H1 (cell line): Measurements from ENCODE around the gene IFT20. TPM values are rescaled to one million over a fixed set of nuclear protein-coding genes. Genes with fewer than 3 reads are reported as not detected.

Source experiments
- CTCF ChIA-PET: fragments of 300-600 bp; sonication (Branson Sonifier 250); formaldehyde crosslinking; loops from one replicate; lab custom pipeline; 2021; ENCODE audit not compliant: partially characterized antibody; lab: Charles Lee
- POLR2A ChIA-PET: fragments of 300-600 bp; sonication (Branson Sonifier 250); formaldehyde crosslinking; loops from one replicate; lab custom pipeline; 2021; ENCODE audit warnings: inconsistent platforms; ENCODE audit not compliant: partially characterized antibody; lab: Charles Lee
- DNase-seq, 2 experiments: peaks; one replicate each; pipeline versions ENCODE4 v3.0.0 to v3.0.0-alpha.2; 2010 to 2022; ENCODE audit warnings: low spot score in 2 of 2, low read depth in 1 of 2, mixed read lengths in 1 of 2
- FAIRE-seq: peaks from 2 replicates; lab custom pipeline; 2011; peaks lifted over from hg19 to GRCh38; lab: Jason Lieb, UNC
- H2AFZ ChIP-seq: 2 replicates; pipeline ENCODE4 v1.8.1; 2012; ENCODE audit warnings: low read length, inconsistent platforms
- H2AK5ac ChIP-seq: 2 replicates; pipeline ENCODE4 v1.6.1; 2013; ENCODE audit warnings: low read depth, low read length
- H2BK120ac ChIP-seq: replicated peaks from 2 replicates; pipeline ENCODE3; 2013; ENCODE audit warnings: low read depth, low read length, inconsistent platforms
- H2BK12ac ChIP-seq: 2 replicates; pipeline ENCODE4 v1.6.1; 2013; ENCODE audit warnings: low read depth, low read length
- H2BK15ac ChIP-seq: 2 replicates; pipeline ENCODE4 v1.6.1; 2013; ENCODE audit warnings: low read length
- H2BK20ac ChIP-seq: 2 replicates; pipeline ENCODE4 v1.6.1; 2013; ENCODE audit warnings: low read length
- H2BK5ac ChIP-seq: 2 replicates; pipeline ENCODE4 v1.6.1; 2013; ENCODE audit warnings: low read depth, low read length
- H3K14ac ChIP-seq: 2 replicates; pipeline ENCODE4 v1.6.1; 2013; ENCODE audit warnings: inconsistent platforms; ENCODE audit not compliant: insufficient read length
- H3K18ac ChIP-seq: 2 replicates; pipeline ENCODE4 v1.6.1; 2013; ENCODE audit warnings: low read length; ENCODE audit errors: extremely low read depth
- H3K23ac ChIP-seq: 2 replicates; pipeline ENCODE4 v1.6.1; 2013; ENCODE audit warnings: inconsistent platforms; ENCODE audit not compliant: insufficient read length
- H3K23me2 ChIP-seq: 2 replicates; pipeline ENCODE4 v1.6.1; 2013; ENCODE audit warnings: low read depth, low read length
- H3K27ac ChIP-seq: 2 replicates; pipeline ENCODE4 v1.6.1; 2011; ENCODE audit warnings: low read depth, low read length, inconsistent platforms
- H3K27me3 ChIP-seq, 4 experiments: replicated peaks in 1 of 4; 1 replicate in 1 of 4; 2 replicates in 3 of 4; pipeline versions ENCODE4 v1.6.1 to v1.8.1; 2011 to 2013; ENCODE audit warnings: low read length in 3 of 4, mild to moderate bottlenecking in 3 of 4, inconsistent platforms in 2 of 4, mixed read lengths in 2 of 4, moderate library complexity in 1 of 4; ENCODE audit not compliant: control insufficient read depth in 3 of 4, insufficient read depth in 3 of 4; ENCODE audit errors: extremely low read depth in 1 of 4
- H3K36me3 ChIP-seq, 4 experiments: 2 replicates each; pipeline versions ENCODE4 v1.6.1 to v1.8.1; 2011 to 2013; ENCODE audit warnings: mild to moderate bottlenecking in 4 of 4, low read length in 3 of 4, moderate library complexity in 2 of 4, control low read depth in 1 of 4, inconsistent platforms in 1 of 4; ENCODE audit not compliant: insufficient read depth in 4 of 4, control insufficient read depth in 2 of 4
- H3K4ac ChIP-seq: replicated peaks from 2 replicates; pipeline ENCODE3; 2013; ENCODE audit warnings: low read length, low read depth, mixed read lengths, inconsistent platforms; ENCODE audit not compliant: insufficient read length
- H3K4me1 ChIP-seq, 4 experiments: replicated peaks in 1 of 4; 1 replicate in 1 of 4; 2 replicates in 3 of 4; pipeline versions ENCODE4 v1.6.1 to v1.8.1; 2011 to 2013; ENCODE audit warnings: low read length in 3 of 4, inconsistent platforms in 2 of 4, mixed read lengths in 1 of 4; ENCODE audit not compliant: insufficient read depth in 4 of 4, control insufficient read depth in 3 of 4
- H3K4me2 ChIP-seq, 2 experiments: 2 replicates each; pipeline versions ENCODE4 v1.6.1 to v1.8.1; 2011 to 2013; ENCODE audit warnings: low read depth in 2 of 2, low read length in 2 of 2, control low read depth in 1 of 2, inconsistent platforms in 1 of 2, mild to moderate bottlenecking in 1 of 2; ENCODE audit not compliant: insufficient read depth in 1 of 2
- H3K4me3 ChIP-seq, 4 experiments: fragments of 200-600, 300-600 bp in 1 of 4; sonication (generic), shearing (Covaris generic), sonication (Bioruptor Twin) in 1 of 4; 2 replicates each; pipeline versions ENCODE4 v1.5.1 to v1.8.1; 2011 to 2016; ENCODE audit warnings: low read length in 4 of 4, low read depth in 3 of 4, control low read depth in 2 of 4, inconsistent platforms in 2 of 4, mild to moderate bottlenecking in 2 of 4, mixed read lengths in 1 of 4, moderate library complexity in 1 of 4; ENCODE audit not compliant: insufficient read depth in 2 of 4; ENCODE audit errors: extremely low read depth in 1 of 4
- H3K56ac ChIP-seq: replicated peaks from 2 replicates; pipeline ENCODE3; 2013; ENCODE audit warnings: low read depth, mild to moderate bottlenecking, mixed read lengths, low read length, inconsistent platforms; ENCODE audit not compliant: insufficient read length
- H3K79me1 ChIP-seq: 2 replicates; pipeline ENCODE4 v1.6.1; 2013; ENCODE audit warnings: low read depth, low read length, control low read depth
- H3K79me2 ChIP-seq, 2 experiments: 2 replicates each; pipeline versions ENCODE4 v1.6.1 to v1.8.1; 2012 to 2013; ENCODE audit warnings: low read length in 2 of 2, mild to moderate bottlenecking in 2 of 2, inconsistent platforms in 1 of 2; ENCODE audit not compliant: insufficient read depth in 2 of 2, control insufficient read depth in 1 of 2
- H3K9ac ChIP-seq, 4 experiments: replicated peaks in 1 of 4; 1 replicate in 1 of 4; 2 replicates in 3 of 4; pipeline versions ENCODE4 v1.6.1 to v1.8.1; 2011 to 2013; ENCODE audit warnings: low read depth in 3 of 4, low read length in 3 of 4, control low read depth in 2 of 4, mild to moderate bottlenecking in 2 of 4, moderate library complexity in 2 of 4, inconsistent platforms in 1 of 4; ENCODE audit errors: extremely low read depth in 1 of 4
- H3K9me3 ChIP-seq, 2 experiments: 2 replicates each; pipeline versions ENCODE4 v1.6.1 to v1.8.1; 2012 to 2013; ENCODE audit warnings: mild to moderate bottlenecking in 2 of 2, moderate library complexity in 2 of 2, control low read depth in 1 of 2, inconsistent platforms in 1 of 2, low read depth in 1 of 2, low read length in 1 of 2, mixed read lengths in 1 of 2; ENCODE audit not compliant: insufficient read depth in 2 of 2
- H4K20me1 ChIP-seq, 2 experiments: replicated peaks in 1 of 2; 2 replicates each; pipeline versions ENCODE3 to v1.8.1; 2011 to 2013; ENCODE audit warnings: inconsistent platforms in 2 of 2, low read length in 2 of 2, mild to moderate bottlenecking in 1 of 2; ENCODE audit not compliant: insufficient read depth in 2 of 2, control insufficient read depth in 1 of 2
- H4K5ac ChIP-seq: 2 replicates; pipeline ENCODE4 v1.6.1; 2013; ENCODE audit warnings: low read length, low read depth, mixed read lengths, inconsistent platforms; ENCODE audit not compliant: insufficient read length
- H4K8ac ChIP-seq: 2 replicates; pipeline ENCODE4 v1.8.0; 2013; ENCODE audit warnings: mild to moderate bottlenecking, moderate library complexity, low read length, inconsistent platforms; ENCODE audit not compliant: insufficient read depth; ENCODE audit errors: extremely low read depth
- H4K91ac ChIP-seq: replicated peaks from 2 replicates; pipeline ENCODE3; 2013; ENCODE audit warnings: low read length, mixed read lengths, inconsistent platforms; ENCODE audit not compliant: insufficient read length
- ATF2 ChIP-seq: IDR thresholded peaks from 2 replicates; pipeline ENCODE4 v1.6.1; 2012; ENCODE audit warnings: low read length, inconsistent platforms
- BCL11A ChIP-seq, 2 experiments: IDR thresholded peaks; one replicate each; pipeline ENCODE4 v1.6.1; 2011; ENCODE audit warnings: low read depth in 2 of 2, low read length in 2 of 2, mild to moderate bottlenecking in 2 of 2
- KDM4A ChIP-seq: IDR thresholded peaks from one replicate; pipeline ENCODE4 v1.7.1; 2012; ENCODE audit warnings: low read depth, mild to moderate bottlenecking, moderate library complexity, low read length, inconsistent platforms; ENCODE audit not compliant: severe bottlenecking
- KDM5A ChIP-seq: fragments of 200-600 bp; IDR thresholded peaks from 2 replicates; pipeline ENCODE4 v1.7.1; 2012; ENCODE audit warnings: mild to moderate bottlenecking, low read length, inconsistent platforms, mixed read lengths
- NANOG ChIP-seq: IDR thresholded peaks from 2 replicates; pipeline ENCODE4 v1.6.1; 2011; ENCODE audit warnings: low read length, low read depth, mild to moderate bottlenecking, inconsistent platforms; ENCODE audit not compliant: insufficient read depth, poor library complexity, severe bottlenecking
- POU5F1 ChIP-seq: IDR thresholded peaks from 2 replicates; pipeline ENCODE4 v1.6.1; 2011; ENCODE audit warnings: low read depth, mild to moderate bottlenecking, low read length, moderate library complexity
- RXRA ChIP-seq: IDR thresholded peaks from 2 replicates; pipeline ENCODE4 v1.6.1; 2011; ENCODE audit warnings: low read depth, mild to moderate bottlenecking, low read length, moderate library complexity; ENCODE audit not compliant: insufficient read depth
- TAF1 ChIP-seq: IDR thresholded peaks from 2 replicates; pipeline ENCODE4 v1.6.1; 2011; ENCODE audit warnings: mild to moderate bottlenecking, low read depth, low read length
- TEAD4 ChIP-seq: IDR thresholded peaks from 2 replicates; pipeline ENCODE4 v1.6.1; 2012; ENCODE audit warnings: low read depth, low read length, inconsistent platforms, mixed read lengths
- WGBS, 2 experiments: shearing (Covaris generic) in 1 of 2; methylation state at CpG; one replicate each; pipeline versions ENCODE4 v1.1.6 to v1.1.7; 2013 to 2015; ENCODE audit warnings: low lambda C conversion rate in 2 of 2, mixed read lengths in 2 of 2, inconsistent platforms in 1 of 2, low coverage in 1 of 2, missing lambda C conversion rate in 1 of 2; ENCODE audit not compliant: insufficient replicate concordance in 2 of 2, insufficient coverage in 1 of 2, insufficient read length in 1 of 2; ENCODE audit errors: extremely low coverage in 1 of 2, missing lambda C conversion rate in 1 of 2; 5-methylcytosine and 5-hydroxymethylcytosine counted together
- polyA plus RNA-seq, 7 experiments: library from polyadenylated mRNA; depleted of rRNA in 3 of 7; stranded (reverse) in 5 of 7; unstranded in 2 of 7; fragments of >200 nt in 5 of 7; fragments of 200-250 nt in 2 of 7; gene quantifications; 1 replicate in 5 of 7; 2 replicates in 1 of 7; 4 replicates in 1 of 7; pipeline versions ENCODE4 v1.2.1 to v1.2.3, GENCODE V29; 2011 to 2013; ENCODE audit warnings: missing spikeins in 2 of 7, mixed read lengths in 2 of 7
- total RNA-seq: library from RNA; stranded (reverse); fragmentation: NEBNext Ultra II Directional; extraction: Animal tissue kit (Norgen Biotek cat#: 25700); gene quantifications from 2 replicates; pipeline ENCODE4 v1.2.1, GENCODE V29; 2021

IFT20 gene
- total and polyA plus RNA-seq, 2 of the 8 experiments (the other 6 are each of a cell fraction or from before 2014, with no cell fraction given), result 9.0 to 21.0 TPM

GRCh38 chr17:28327031-28327607, 8.2 kb downstream of the IFT20 start:
- WGBS, 2 experiments, result 94% methylated on average over 9 of the region's 9 CpGs; no CpG with 5 or more reads in 1 of the 2 experiments
- no peak overlapping the region for H4K91ac ChIP-seq
- H3K79me1 ChIP-seq, result 0 out of 2 replicates have a peak, but pooled peaks cover 4% of the 10 kb centered on the region
- H2BK120ac ChIP-seq, result no peak overlapping the region
- H3K4me2 ChIP-seq, result no peak overlapping the region
- peaks cover 10 to 18% of the 10 kb centered on the region in 2 experiments for H4K20me1 ChIP-seq
- no peak overlapping the region for H3K4me3 ChIP-seq
- H3K4me1 ChIP-seq, result peaks cover 0 to 3% (median 0%) of the 10 kb centered on the region in 4 experiments; a peak in 2 of 7 replicates
- H2AFZ ChIP-seq, result no peak overlapping the region
- no peak overlapping the region for H3K23ac ChIP-seq
- no peak overlapping the region for H3K9ac ChIP-seq
- H3K56ac ChIP-seq, result no peak overlapping the region
- H2AK5ac ChIP-seq, result no peak overlapping the region
- no peak overlapping the region for H2BK20ac ChIP-seq
- no peak overlapping the region for H3K18ac ChIP-seq
- no peak overlapping the region for H2BK5ac ChIP-seq
- no peak overlapping the region for H4K5ac ChIP-seq
- no peaks in the 10 kb centered on the region for H3K23me2 ChIP-seq
- H3K27ac ChIP-seq, result no peak overlapping the region
- FAIRE-seq, result no peak
- no peak overlapping the region for H2BK15ac ChIP-seq
- H3K27me3 ChIP-seq, result no peaks in the 10 kb centered on the region
- ChIA-PET POLR2A (interaction anchor here (1.9 to 2.1 kb wide), 2 partner anchors 8 kb away, joined by 8 to 11 read pairs; partner anchors contain the start of genes IFT20, TMEM97 and TNFAIP1), CTCF (no interaction called here)
- H4K8ac ChIP-seq, result no peak overlapping the region
- H2BK12ac ChIP-seq, result no peak overlapping the region
- H3K9me3 ChIP-seq, result no peaks in the 10 kb centered on the region
- peaks cover 16 to 47% of the 10 kb centered on the region in 2 experiments for H3K79me2 ChIP-seq
- peaks cover 10 to 41% (median 32%) of the 10 kb centered on the region in 4 experiments for H3K36me3 ChIP-seq
- H3K14ac ChIP-seq, result no peak overlapping the region
- DNase-seq, result no peak
- no peak overlapping the region for H3K4ac ChIP-seq
- TF ChIP-seq TEAD4, result no peak
- no peak for TF ChIP-seq KDM5A
- no peak for TF ChIP-seq NANOG
- TF ChIP-seq BCL11A (IDR thresholded peaks at IDR 0.05; ENCODE audit: low read depth in 2 of 2, low read length in 2 of 2), result no peak
- no peak for TF ChIP-seq POU5F1
- no peak for TF ChIP-seq ATF2
- no peak for TF ChIP-seq KDM4A
- TF ChIP-seq TAF1, result no peak
- no peak for TF ChIP-seq RXRA
